ENCODE measurements around the gene CAPRIN1. TPM values are rescaled to one million over a fixed set of nuclear protein-coding genes. Genes with fewer than 3 reads are reported as not detected.

Gene CAPRIN1
- total and polyA plus RNA-seq, 10 of the 15 experiments (the other 5 are each of a cell fraction or from before 2014, with no cell fraction given), result 50.4 to 228 (median 191) TPM

GRCh38 chr11:34037016-34037415 is 14.5 kb upstream of the CAPRIN1 start (continued):
- TF ChIP-seq, protein P1, sequence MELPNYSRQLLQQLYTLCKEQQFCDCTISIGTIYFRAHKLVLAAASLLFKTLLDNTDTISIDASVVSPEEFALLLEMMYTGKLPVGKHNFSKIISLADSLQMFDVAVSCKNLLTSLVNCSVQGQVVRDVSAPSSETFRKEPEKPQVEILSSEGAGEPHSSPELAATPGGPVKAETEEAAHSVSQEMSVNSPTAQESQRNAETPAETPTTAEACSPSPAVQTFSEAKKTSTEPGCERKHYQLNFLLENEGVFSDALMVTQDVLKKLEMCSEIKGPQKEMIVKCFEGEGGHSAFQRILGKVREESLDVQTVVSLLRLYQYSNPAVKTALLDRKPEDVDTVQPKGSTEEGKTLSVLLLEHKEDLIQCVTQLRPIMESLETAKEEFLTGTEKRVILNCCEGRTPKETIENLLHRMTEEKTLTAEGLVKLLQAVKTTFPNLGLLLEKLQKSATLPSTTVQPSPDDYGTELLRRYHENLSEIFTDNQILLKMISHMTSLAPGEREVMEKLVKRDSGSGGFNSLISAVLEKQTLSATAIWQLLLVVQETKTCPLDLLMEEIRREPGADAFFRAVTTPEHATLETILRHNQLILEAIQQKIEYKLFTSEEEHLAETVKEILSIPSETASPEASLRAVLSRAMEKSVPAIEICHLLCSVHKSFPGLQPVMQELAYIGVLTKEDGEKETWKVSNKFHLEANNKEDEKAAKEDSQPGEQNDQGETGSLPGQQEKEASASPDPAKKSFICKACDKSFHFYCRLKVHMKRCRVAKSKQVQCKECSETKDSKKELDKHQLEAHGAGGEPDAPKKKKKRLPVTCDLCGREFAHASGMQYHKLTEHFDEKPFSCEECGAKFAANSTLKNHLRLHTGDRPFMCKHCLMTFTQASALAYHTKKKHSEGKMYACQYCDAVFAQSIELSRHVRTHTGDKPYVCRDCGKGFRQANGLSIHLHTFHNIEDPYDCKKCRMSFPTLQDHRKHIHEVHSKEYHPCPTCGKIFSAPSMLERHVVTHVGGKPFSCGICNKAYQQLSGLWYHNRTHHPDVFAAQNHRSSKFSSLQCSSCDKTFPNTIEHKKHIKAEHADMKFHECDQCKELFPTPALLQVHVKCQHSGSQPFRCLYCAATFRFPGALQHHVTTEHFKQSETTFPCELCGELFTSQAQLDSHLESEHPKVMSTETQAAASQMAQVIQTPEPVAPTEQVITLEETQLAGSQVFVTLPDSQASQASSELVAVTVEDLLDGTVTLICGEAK (IDR thresholded peaks at IDR 0.05; ENCODE audit: borderline replicate concordance), result no peak
- TF ChIP-seq, protein P2, sequence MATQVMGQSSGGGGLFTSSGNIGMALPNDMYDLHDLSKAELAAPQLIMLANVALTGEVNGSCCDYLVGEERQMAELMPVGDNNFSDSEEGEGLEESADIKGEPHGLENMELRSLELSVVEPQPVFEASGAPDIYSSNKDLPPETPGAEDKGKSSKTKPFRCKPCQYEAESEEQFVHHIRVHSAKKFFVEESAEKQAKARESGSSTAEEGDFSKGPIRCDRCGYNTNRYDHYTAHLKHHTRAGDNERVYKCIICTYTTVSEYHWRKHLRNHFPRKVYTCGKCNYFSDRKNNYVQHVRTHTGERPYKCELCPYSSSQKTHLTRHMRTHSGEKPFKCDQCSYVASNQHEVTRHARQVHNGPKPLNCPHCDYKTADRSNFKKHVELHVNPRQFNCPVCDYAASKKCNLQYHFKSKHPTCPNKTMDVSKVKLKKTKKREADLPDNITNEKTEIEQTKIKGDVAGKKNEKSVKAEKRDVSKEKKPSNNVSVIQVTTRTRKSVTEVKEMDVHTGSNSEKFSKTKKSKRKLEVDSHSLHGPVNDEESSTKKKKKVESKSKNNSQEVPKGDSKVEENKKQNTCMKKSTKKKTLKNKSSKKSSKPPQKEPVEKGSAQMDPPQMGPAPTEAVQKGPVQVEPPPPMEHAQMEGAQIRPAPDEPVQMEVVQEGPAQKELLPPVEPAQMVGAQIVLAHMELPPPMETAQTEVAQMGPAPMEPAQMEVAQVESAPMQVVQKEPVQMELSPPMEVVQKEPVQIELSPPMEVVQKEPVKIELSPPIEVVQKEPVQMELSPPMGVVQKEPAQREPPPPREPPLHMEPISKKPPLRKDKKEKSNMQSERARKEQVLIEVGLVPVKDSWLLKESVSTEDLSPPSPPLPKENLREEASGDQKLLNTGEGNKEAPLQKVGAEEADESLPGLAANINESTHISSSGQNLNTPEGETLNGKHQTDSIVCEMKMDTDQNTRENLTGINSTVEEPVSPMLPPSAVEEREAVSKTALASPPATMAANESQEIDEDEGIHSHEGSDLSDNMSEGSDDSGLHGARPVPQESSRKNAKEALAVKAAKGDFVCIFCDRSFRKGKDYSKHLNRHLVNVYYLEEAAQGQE (IDR thresholded peaks at IDR 0.05; ENCODE audit: low read depth, low read length), result no peak
- TF ChIP-seq CHD1 (IDR thresholded peaks at IDR 0.05; ENCODE audit: low read depth, low read length) (no peak), ZBED1 (IDR thresholded peaks at IDR 0.05; ENCODE audit: borderline replicate concordance) (no peak), PRDM15 (CRISPR knock-in tag; IDR thresholded peaks at IDR 0.05) (no peak), GABPA (IDR thresholded peaks at IDR 0.05; ENCODE audit: low read depth) (no peak), ZBTB4 (CRISPR knock-in tag; IDR thresholded peaks at IDR 0.05) (no peak), CREB1 (IDR thresholded peaks at IDR 0.05; ENCODE audit: low read depth) (no peak)

Measured in GM12878 (cell line).